ENCODE data around the gene GBE1. TPM values are rescaled to one million over a fixed set of nuclear protein-coding genes. Genes with fewer than 3 reads are reported as not detected.
"Not testable (repeated sequence)": the region's sequence is repeated elsewhere in the genome, so short reads cannot be mapped to it uniquely, and the experiment has no call there.

The GBE1 gene
- polyA plus RNA-seq, 3 donors = 26.8 to 32.2 (median 28.5) TPM

DNA sequence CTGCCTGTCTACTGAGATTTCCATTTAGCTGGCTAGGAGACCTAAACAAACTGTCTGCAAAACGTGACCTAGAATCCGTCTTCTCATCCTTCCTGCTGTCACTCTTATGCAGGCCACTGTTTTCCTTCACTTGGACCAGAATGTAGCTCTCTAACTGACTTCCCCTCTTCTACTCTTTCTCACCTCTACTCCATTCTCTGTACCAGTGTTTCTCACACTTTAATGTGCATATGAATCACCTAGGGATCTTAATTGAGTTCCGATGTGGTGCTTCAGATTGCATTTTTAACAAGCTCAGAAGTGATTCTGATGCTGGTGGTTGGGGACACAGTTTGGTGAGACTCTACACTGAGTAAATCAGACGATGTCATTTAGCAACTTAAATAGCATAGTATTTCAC, 1.6 kb upstream of the GBE1 start:
- DNase-seq (ENCODE audit: extremely low read depth in 1 of 11, low read depth in 9 of 11, low spot score in 4 of 11) = no peak

DNA sequence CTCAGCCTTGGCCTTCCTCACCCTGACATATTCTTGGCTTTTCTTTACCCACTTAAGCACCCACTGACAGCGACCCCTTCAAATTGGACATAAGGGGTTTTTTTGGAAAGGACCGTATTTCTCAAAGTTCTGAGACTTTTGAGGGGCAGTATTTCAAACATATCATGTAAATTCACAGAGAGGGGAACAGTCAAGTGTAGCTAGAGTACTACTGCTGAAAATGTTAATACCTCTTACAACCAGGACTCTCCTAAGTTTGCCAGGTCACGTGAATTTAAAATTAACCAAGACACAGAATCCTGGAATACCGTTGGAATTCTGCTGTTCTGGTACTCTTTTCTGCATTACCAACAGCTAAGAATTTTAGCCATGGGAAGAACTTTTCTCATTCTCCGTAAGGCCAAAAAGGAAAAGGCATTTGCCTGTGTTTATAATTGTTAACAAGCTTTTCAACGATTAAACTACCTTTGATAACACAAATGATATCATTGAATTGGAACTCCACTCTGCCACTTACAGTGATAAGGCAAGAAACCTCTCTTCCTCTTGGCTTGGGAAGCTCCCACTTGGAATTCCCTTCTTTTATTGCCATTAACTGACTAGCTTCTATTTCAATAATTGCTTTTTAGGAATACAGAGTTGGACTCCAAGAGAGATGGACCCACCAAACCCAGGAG, 597 bp upstream of the GBE1 start:
- peak in 1 of 11 donors; percentile 20 for DNase-seq (ENCODE audit: extremely low read depth in 1 of 11, low read depth in 9 of 11, low spot score in 4 of 11)

DNA sequence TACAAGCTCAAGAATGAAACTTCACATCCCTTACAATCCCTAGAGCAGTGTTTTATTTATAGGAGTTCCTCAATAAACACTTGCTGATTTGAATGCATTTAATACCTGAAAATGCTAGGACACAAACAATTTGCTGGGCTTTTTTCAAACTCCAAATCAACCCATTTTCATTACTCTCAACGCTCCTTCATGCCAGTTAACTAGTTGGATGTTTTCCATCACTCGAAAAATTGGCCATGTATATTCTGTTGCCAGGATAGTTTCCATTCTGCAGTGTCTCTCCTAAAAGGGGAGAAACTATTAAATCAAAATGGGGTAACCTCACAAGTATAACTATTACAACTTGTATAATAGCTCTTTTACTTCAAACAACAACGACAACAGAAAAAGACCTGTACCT, 1.2 kb downstream of the GBE1 start:
- DNase-seq (ENCODE audit: extremely low read depth in 1 of 11, low read depth in 9 of 11, low spot score in 4 of 11) = no peak

DNA sequence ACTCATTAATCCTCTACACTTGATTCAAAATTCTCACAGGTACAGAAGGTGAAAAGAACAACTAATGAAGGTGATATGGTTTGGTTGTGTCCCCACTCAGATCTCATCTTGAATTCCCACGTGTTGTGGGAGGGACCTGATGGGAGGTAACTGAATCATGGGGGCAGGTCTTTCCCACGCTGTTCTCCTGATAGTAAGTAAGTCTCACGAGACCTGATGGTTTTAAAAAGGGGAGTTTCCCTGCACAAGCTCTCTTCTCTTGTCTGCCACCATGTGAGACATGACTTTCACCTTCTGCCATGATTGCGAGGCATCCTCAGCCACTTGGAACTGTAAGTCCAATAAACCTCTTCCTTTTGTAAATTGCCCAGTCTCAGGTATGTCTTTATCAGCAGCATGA, 2.7 kb downstream of the GBE1 start:
- not testable (repeated sequence) for DNase-seq (ENCODE audit: extremely low read depth in 1 of 11, low read depth in 9 of 11, low spot score in 4 of 11)

DNA sequence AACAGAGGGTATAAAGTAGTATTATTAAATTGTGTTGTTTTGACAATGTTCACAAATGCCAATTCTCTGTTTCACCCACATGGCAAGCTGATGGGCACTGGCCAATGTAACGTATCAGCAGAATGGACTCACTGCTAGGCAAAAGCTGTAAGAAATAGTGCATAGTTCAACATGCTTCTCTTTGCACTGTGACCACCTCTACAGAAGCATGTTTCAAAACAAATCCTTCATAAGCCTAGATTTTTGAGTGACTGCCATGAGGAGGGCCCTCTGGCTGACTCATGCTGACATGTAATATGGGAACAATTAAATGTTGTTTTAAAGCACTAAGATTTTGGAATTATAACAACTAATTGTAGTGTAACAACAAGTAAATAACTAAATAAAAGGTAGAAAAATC, 3.2 kb downstream of the GBE1 start:
- DNase-seq (ENCODE audit: extremely low read depth in 1 of 11, low read depth in 9 of 11, low spot score in 4 of 11) = no peak

DNA sequence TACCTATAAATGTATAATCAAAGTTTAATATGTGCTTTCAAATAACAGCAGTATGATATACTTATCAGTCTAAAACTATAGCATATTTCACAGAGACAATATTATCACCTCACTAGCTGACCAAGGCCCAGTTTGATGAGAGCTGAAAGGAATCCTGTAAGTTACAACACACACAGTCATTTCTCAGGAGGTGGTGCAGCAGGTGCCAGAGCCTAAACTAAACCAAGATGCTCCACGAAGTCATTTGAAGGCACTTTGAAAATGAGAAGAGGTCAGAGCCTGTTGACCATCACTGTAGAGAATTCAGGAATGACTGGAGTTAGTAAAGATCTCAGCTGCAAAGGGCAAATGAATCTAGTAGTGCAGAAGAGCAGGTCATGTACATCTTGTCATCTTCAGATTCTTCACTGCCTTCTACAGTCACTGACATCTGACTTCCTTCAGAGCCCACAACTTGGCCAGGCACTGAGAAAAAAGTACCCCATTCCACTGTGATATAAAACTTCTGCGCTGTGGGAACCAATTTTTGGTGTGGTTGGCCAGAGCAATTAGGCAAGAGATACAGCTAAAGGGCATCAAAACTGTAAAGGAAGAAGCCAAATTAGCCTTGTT, 7.9 kb downstream of the GBE1 start:
- DNase-seq (ENCODE audit: extremely low read depth in 1 of 11, low read depth in 9 of 11, low spot score in 4 of 11) = no peak

DNA sequence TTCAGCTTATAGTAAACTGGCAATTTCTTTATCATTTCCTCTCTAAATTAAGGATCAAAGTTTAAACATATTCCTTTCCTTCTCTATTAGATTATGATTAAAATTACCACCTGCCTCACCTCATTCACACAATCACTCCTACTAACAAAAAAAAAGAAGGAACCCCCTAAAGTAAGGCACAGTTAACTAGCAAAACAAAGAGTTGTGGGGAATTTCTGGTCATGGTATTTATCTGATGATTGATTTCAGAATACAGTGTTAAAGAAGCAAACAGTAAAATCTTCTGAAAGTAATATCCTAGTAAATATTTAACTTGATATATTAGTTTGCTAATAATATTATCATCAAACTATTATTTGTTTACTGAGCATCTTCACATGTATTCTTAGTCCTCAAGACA, 8.8 kb downstream of the GBE1 start:
- no peak for DNase-seq (ENCODE audit: extremely low read depth in 1 of 11, low read depth in 9 of 11, low spot score in 4 of 11)

DNA sequence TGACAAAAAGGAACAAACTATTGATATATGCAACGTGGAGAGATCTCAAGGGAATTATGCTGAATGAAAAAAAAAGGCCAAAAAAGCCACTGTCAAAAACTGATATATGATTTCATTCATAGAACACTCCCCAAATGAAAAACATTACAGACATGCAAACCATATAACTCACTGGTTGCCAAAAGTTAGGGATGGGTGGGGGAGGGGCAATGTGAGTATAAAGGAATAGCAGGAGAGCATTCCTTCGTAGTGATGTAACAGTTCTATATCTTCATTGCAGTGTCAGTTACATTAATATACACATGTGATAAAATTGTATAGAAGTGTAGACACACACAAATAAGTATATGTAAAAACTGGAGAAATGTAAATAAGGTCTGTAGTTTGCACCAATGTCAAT, 12.2 kb downstream of the GBE1 start:
- no peak for DNase-seq (ENCODE audit: extremely low read depth in 1 of 11, low read depth in 9 of 11, low spot score in 4 of 11)

DNA sequence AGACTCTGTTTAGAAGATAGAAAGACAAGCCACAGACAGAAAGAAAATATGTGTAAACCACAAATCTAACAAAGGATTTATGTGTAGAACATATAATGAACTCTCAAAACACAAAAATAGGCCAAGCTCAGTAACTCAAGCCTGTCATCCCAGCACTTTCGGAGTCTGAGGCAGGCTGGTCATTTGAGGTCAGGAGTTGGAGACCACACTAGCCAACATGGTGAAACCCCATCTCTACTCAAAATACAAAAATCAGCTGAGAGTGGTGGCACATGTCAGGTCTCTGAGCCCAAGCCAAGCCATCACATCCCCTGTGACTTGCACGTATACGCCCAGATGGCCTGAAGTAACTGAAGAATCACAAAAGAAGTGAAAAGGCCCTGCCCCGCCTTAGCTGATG, 14.2 kb downstream of the GBE1 start:
- not testable (repeated sequence) for DNase-seq (ENCODE audit: extremely low read depth in 1 of 11, low read depth in 9 of 11, low spot score in 4 of 11)

DNA sequence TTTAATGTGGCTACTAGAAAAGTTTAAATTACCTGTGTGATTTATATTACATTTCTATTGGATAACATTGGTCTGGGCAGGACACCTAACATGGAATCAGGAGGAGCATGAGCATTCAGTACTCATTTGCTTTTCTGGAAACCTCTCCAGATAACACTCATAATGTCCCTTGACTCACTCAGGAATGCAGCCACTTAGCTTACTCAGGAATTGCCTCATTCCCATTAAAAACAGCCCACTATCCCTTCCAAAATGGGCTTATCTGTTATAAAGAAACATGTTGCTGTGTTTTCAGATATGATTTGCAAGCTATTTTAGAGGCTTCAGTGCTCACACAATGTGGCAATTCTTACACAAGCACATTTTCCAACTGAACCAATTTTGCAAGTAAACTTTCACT, 17.1 kb downstream of the GBE1 start:
- DNase-seq (ENCODE audit: extremely low read depth in 1 of 11, low read depth in 9 of 11, low spot score in 4 of 11) = no peak

DNA sequence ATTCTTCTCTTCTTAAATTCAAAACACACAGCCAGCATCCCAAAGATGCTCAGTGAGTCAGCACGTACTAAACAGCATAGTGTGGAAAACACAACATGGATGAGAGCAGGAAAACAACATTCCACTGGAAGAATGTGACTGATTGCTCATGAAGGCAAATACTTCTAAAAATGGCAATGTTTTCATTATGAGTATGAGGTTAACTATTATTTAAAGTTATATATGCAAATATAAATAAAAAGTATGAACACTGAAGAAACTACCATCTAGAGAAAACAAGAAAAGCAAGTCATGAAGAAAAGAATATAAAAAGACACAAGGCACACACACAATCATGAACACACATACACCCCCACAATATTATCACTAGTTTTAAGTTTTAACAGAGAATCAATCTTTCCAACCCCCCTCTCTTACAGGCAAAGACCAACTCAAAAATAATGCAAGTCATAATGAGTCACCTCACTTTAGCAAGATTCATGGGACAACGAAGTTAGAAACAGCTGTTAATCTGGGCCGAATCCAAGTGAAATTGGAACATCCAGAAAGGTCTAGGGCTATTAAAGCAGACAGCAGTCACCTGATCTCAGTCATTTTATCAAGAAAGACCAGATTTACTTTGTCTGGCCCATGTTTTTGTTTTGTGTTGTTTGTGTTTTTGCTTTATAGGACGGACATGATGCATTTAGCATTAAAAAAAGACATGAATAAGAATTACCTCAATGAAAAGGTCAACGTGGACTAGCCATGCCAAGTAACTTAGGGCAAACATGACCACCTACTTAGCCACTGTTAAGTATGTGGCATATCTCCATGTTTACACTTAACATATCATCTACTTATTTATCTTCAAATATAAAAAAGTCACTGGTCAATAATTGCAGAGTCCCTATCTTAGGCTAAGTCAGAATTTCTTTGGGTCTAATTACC, 18.1 kb downstream of the GBE1 start:
- DNase-seq (ENCODE audit: extremely low read depth in 1 of 11, low read depth in 9 of 11, low spot score in 4 of 11) = no peak

DNA sequence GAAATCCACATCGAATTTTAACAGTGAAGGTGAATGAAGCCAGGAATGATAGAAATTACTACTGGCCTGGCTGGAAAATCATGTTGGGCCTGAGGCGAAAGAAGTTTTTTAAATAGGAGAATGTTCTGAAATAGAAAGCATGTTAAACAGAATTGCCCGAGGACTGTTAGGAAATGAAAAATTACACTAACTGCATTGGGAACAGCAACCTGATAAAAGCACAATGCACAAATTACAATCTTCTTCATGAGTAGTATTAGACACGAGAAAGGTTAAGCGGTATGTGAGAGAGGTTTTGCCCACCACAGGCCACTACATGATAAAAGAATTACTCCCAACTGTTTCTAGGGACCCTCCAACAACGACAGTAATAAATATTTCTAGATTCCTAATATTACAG, 18.9 kb downstream of the GBE1 start:
- DNase-seq (ENCODE audit: extremely low read depth in 1 of 11, low read depth in 9 of 11, low spot score in 4 of 11) = no peak

DNA sequence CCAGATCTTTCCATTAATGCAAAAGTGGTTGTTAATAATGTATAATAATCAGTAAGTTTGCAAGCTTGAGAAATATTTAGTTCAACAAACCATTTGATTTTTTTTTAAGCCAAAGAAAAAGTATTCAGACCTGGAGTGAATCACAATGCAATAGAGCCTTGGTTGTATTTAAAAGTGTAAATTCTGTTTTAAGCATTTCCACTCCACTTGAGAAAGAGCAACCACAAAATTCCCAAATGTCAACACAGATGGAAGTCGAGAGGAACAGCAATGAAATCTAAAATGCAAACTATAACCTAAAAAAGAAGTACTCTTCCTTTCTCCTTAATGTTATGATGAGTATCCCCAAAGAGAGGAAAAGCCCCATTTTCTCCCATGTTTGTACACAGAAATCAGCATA, 20.2 kb downstream of the GBE1 start:
- no peak for DNase-seq (ENCODE audit: extremely low read depth in 1 of 11, low read depth in 9 of 11, low spot score in 4 of 11)

DNA sequence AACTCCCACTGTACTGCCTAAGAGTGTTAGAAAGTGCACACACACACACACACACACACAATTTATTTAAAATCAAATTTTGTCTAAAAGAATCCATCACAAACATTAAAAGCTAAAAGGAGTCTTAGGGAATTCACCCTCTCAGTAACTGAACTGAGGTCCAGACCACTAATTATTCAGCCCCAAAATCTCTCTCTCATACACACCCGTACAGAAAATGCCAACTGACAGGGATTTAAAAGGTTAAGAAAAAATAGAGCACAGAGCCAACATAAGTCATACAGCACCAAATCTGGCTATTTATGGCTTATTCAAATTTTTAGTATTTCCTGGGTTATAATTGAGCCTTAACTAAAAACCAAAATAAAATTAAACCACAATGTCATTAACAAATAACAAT, 20.7 kb downstream of the GBE1 start:
- no peak for DNase-seq (ENCODE audit: extremely low read depth in 1 of 11, low read depth in 9 of 11, low spot score in 4 of 11)

DNA sequence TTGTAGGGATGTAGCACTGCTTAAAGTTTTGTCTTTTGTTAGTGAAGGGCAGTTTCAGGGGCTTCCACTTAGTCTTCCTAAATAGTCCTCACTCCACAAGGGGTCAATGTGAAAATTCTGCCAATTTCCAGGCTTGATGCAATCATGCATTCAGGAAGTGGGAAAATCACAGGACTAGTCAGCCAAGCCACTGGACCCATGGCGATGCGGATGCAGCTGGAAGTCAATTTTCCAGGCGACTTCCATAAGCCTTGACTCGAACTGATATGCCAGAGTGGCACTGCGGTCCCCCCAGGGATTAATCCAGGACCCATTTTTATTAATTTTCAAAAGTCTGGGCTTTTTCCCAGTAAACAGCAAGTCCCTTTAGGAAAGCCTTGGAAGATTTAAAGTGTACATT, 26.1 kb downstream of the GBE1 start:
- DNase-seq (ENCODE audit: extremely low read depth in 1 of 11, low read depth in 9 of 11, low spot score in 4 of 11) = no peak

DNA sequence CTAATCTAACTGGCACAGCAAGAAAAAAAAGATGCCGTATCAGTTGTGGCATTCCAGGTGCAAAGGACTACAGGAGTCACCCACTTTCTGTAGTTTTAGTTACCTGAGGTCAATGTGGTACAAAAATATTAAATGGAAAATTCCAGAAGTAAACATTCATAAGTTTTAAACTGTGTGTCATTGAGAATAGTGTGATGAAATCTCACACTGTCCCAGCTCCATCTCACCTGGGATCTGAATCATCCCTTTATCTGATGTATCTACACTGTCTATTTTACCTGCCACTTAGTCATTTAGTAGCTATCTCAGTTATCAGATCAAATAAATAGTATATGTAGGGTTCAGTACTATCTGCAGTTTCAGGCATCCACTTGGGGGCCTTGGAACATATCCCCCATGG, 26.7 kb downstream of the GBE1 start:
- no peak for DNase-seq (ENCODE audit: extremely low read depth in 1 of 11, low read depth in 9 of 11, low spot score in 4 of 11)

DNA sequence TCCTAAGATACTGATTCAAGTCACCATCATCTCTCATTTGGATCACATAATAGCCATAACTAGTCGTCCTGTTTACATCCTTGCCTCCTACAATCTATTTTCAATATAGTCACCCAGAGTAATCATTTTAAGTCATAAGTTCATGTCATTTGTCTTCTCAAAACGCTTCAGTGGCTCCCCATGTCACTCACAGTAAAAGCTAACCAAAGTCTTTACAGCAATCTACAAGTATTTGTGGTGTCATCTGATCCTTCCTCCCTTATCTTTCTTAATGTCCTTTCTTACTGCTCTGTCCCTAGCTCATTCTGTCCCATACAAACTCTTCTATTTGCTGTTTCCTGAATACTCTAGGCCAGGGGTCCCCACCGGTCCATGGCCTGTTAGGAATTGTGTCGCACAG, 28.8 kb downstream of the GBE1 start:
- DNase-seq (ENCODE audit: extremely low read depth in 1 of 11, low read depth in 9 of 11, low spot score in 4 of 11) = no peak

DNA sequence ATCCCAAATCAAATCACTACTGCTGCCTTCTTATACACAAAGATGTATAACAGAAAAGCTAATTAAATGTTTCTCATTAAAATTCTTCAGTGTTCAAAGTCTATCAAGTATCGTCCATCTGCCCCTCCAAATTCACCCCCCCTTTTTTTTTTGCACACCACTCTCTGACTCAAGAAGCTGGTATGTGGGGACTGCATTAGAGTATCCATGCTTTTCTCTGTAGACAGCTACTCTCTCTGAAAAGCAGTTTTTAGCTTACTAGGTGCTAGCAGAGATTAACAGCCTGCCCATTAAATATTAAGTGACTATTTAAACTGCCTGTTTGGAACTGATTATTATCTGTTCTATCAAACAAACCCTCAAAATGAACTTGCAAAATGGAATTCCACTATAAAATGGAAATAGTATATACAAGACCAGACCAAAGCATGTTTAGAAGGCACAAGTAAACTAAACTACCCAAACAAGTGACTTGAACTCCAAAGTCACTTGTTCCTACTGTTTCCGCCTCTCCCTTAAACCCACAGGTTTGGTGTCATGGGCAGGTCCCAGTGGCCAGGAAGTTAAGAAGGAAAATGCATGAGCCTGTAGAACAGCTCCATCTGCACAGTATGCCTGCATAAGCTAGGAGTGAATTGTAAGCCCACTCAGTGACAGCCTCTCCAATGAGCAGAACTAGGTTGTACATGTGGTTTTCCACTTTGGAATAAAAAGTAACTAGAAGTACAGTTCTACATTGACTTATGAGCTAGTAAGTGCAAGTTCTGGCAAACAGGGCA, 32.5 kb downstream of the GBE1 start:
- DNase-seq (ENCODE audit: extremely low read depth in 1 of 11, low read depth in 9 of 11, low spot score in 4 of 11) = no peak

DNA sequence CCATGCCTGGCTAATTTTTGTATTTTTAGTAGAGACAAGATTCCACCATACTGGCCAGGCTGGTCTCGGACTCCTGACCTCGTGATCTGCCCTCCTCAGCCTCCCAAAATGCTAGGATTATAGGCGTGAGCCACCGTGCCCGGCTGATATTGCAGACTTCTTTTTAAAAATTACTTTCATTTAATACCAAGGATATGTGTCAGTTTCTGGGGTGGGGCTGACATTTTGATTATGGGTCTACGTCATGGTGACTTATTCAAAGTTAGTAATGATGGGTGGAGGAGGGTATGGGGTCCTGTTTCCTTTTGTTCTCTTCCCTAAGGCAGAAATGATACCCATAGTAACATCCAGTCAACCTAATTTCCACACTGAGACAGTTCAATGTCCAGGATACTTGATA, 34.7 kb downstream of the GBE1 start:
- DNase-seq (ENCODE audit: extremely low read depth in 1 of 11, low read depth in 9 of 11, low spot score in 4 of 11) = no peak

DNA sequence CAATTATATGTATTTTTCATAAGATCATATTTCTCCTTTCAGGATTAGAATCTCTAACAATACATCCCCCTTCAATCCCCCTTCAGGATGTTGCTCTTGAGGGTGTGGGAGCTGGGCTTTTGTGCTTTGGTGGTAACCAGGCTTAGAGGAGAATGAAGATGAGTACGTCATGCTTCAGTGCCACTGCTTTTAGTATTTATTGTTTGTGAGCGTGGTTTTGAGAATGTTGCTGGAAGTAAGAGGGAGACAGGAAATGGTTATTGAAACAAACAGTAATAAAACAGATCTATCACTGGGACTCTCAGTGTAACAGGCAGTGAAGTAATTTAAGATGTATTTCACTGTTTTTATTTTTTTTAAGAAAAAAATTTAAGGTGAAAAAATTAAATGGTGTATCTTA, 35.3 kb downstream of the GBE1 start:
- DNase-seq (ENCODE audit: extremely low read depth in 1 of 11, low read depth in 9 of 11, low spot score in 4 of 11) = no peak

All from renal cortex interstitium (tissue), 11 donors.